NB4 (cell line): ENCODE results near the gene OXGR1.

Source experiments
- DNase-seq: peaks from one replicate; pipeline ENCODE4 v3.0.0; 2010; ENCODE audit warnings: low read depth
- H3K4me3 ChIP-seq: one replicate; pipeline ENCODE4 v1.5.1; 2011; ENCODE audit warnings: mild to moderate bottlenecking, low read depth, low read length, moderate library complexity
- CTCF ChIP-seq: IDR thresholded peaks from one replicate; pipeline ENCODE4 v1.5.1; 2012; ENCODE audit warnings: low read depth, low read length
- MYC ChIP-seq: IDR thresholded peaks from 2 replicates; pipeline ENCODE4 v1.6.1; 2011; ENCODE audit warnings: low read depth, low read length
- POLR2A ChIP-seq: IDR thresholded peaks from 2 replicates; pipeline ENCODE4 v1.6.1; 2011; ENCODE audit warnings: mild to moderate bottlenecking; ENCODE audit not compliant: insufficient read length; ENCODE audit errors: extremely low read depth
- TF ChIP-seq, protein P1 (sequence below): IDR thresholded peaks from 2 replicates; pipeline ENCODE4 v1.6.1; 2011; ENCODE audit warnings: low read depth, low read length

The OXGR1 gene

GRCh38 chr13:96940961-96941360 lies 53.3 kb downstream of the OXGR1 start:
- no peak overlapping the region for H3K4me3 ChIP-seq
- no peak for DNase-seq
- TF ChIP-seq POLR2A (no peak), MYC (no peak), CTCF (no peak)
- TF ChIP-seq, protein P1, sequence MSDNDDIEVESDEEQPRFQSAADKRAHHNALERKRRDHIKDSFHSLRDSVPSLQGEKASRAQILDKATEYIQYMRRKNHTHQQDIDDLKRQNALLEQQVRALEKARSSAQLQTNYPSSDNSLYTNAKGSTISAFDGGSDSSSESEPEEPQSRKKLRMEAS, result no peak

GRCh38 chr13:96935901-96936300 lies 58.4 kb downstream of the OXGR1 start:
- H3K4me3 ChIP-seq, result no peak overlapping the region
- no peak for TF ChIP-seq POLR2A
- no peak for TF ChIP-seq MYC
- TF ChIP-seq, protein P1, result no peak
- TF ChIP-seq CTCF, result no peak
- DNase-seq, result no peak
